SK-N-SH treated with all-trans-retinoic acid at 6 μM for 48 hours (cell line): ENCODE results near the gene MEIS3.
"Not testable (repeated sequence)": the region's sequence is repeated elsewhere in the genome, so short reads cannot be mapped to it uniquely, and the experiment has no call there.

Experiments
- ATAC-seq: fragments of 200-7000 bp; cut with Tn5 transposase; 3 replicates; pipeline ENCODE4 v1.9.1; 2020; ENCODE audit warnings: mild to moderate bottlenecking, moderate library complexity
- BACH2 ChIP-seq: fragments of 250-450 bp; sonication (Bioruptor Pico); IDR thresholded peaks from 2 replicates; pipeline ENCODE4 v1.9.0; 2021; ENCODE audit warnings: mild to moderate bottlenecking, borderline replicate concordance
- CREB5 ChIP-seq: fragments of 250-450 bp; sonication (Bioruptor Pico); IDR thresholded peaks from 2 replicates; pipeline ENCODE4 v1.5.1; 2020; ENCODE audit warnings: low read depth, mild to moderate bottlenecking, moderate library complexity
- CSDC2 ChIP-seq: fragments of 250-450 bp; sonication (Bioruptor Pico); IDR thresholded peaks from 2 replicates; pipeline ENCODE4 v1.5.0; 2020; ENCODE audit warnings: mild to moderate bottlenecking, moderate library complexity
- CSRNP3 ChIP-seq: fragments of 250-450 bp; sonication (Bioruptor Pico); IDR thresholded peaks from 2 replicates; pipeline ENCODE4 v1.5.1; 2021; ENCODE audit warnings: mild to moderate bottlenecking, moderate library complexity
- ESRRG ChIP-seq: fragments of 250-450 bp; sonication (Bioruptor Pico); IDR thresholded peaks from 2 replicates; pipeline ENCODE4 v1.6.1; 2021; ENCODE audit warnings: mild to moderate bottlenecking
- ISL1 ChIP-seq: fragments of 250-450 bp; sonication (Bioruptor Pico); IDR thresholded peaks from 2 replicates; pipeline ENCODE4 v2.1.2; 2022; ENCODE audit warnings: mild to moderate bottlenecking, moderate library complexity
- OSR1 ChIP-seq: fragments of 250-450 bp; sonication (Bioruptor Pico); IDR thresholded peaks from 2 replicates; pipeline ENCODE4 v1.8.0; 2022; ENCODE audit warnings: moderate library complexity, mild to moderate bottlenecking, inconsistent platforms
- PATZ1 ChIP-seq: fragments of 250-450 bp; sonication (Bioruptor Pico); IDR thresholded peaks from 2 replicates; pipeline ENCODE4 v1.8.0; 2020; ENCODE audit warnings: mild to moderate bottlenecking, moderate library complexity, borderline replicate concordance
- PPARA ChIP-seq: fragments of 250-450 bp; sonication (Bioruptor Pico); IDR thresholded peaks from 2 replicates; pipeline ENCODE4 v1.5.0; 2020; ENCODE audit warnings: mild to moderate bottlenecking, borderline replicate concordance
- RARB ChIP-seq: fragments of 250-450 bp; sonication (Bioruptor Pico); IDR thresholded peaks from 2 replicates; pipeline ENCODE4 v1.8.0; 2021; ENCODE audit warnings: mild to moderate bottlenecking, moderate library complexity
- TCF4 ChIP-seq: fragments of 250-450 bp; sonication (Bioruptor Pico); IDR thresholded peaks from 2 replicates; pipeline ENCODE4 v1.8.0; 2021; ENCODE audit warnings: mild to moderate bottlenecking, moderate library complexity, borderline replicate concordance
- TOX ChIP-seq: fragments of 250-450 bp; sonication (Bioruptor Pico); IDR thresholded peaks from 2 replicates; pipeline ENCODE4 v1.8.0; 2021; ENCODE audit warnings: mild to moderate bottlenecking, moderate library complexity, borderline replicate concordance
- ZC3H10 ChIP-seq: fragments of 250-450 bp; sonication (Bioruptor Pico); IDR thresholded peaks from 2 replicates; pipeline ENCODE4 v1.5.1; 2021; ENCODE audit warnings: mild to moderate bottlenecking, moderate library complexity
- ZFP3 ChIP-seq: fragments of 250-450 bp; sonication (Bioruptor Pico); IDR thresholded peaks from 2 replicates; pipeline ENCODE4 v1.5.0; 2020; ENCODE audit warnings: mild to moderate bottlenecking, moderate library complexity
- ZFP30 ChIP-seq: fragments of 450-650 bp; formaldehyde crosslinking; IDR thresholded peaks from 2 replicates; pipeline ENCODE4 v1.5.0; 2022; ENCODE audit warnings: mild to moderate bottlenecking, moderate library complexity
- ZNF565 ChIP-seq: fragments of 450-650 bp; formaldehyde crosslinking; conservative IDR thresholded peaks from 2 replicates; pipeline ENCODE4 v1.5.0; 2020; ENCODE audit warnings: low read depth, mild to moderate bottlenecking, moderate library complexity
- ZNF70 ChIP-seq: fragments of 450-650 bp; formaldehyde crosslinking; IDR thresholded peaks from 2 replicates; pipeline ENCODE4 v1.5.0; 2020; ENCODE audit warnings: mild to moderate bottlenecking, moderate library complexity
- ZNF8 ChIP-seq: fragments of 450-650 bp; formaldehyde crosslinking; IDR thresholded peaks from 2 replicates; pipeline ENCODE4 v1.5.0; 2020; ENCODE audit warnings: mild to moderate bottlenecking, moderate library complexity

The MEIS3 gene

GRCh38 chr19:47389150-47389556, 30.2 kb downstream of the MEIS3 start (continued):
- no peak for TF ChIP-seq ZC3H10 (CRISPR knock-in tag)
- no peak for TF ChIP-seq ZNF565
- TF ChIP-seq CREB5 (CRISPR knock-in tag) = no peak

- not testable (repeated sequence) for ATAC-seq
These were observed 30.6 kb downstream of the MEIS3 start for GRCh38 chr19:47388721-47389120.

- not testable (repeated sequence) for ATAC-seq
These were observed 31.7 kb downstream of the MEIS3 start for GRCh38 chr19:47387623-47388022.

GRCh38 chr19:47386582-47386981, 32.7 kb downstream of the MEIS3 start:
- ATAC-seq = not testable (repeated sequence)

- ATAC-seq = not testable (repeated sequence)
These were observed 34.8 kb downstream of the MEIS3 start for GRCh38 chr19:47384533-47384932.

- ATAC-seq = not testable (repeated sequence)
These were observed 35.4 kb downstream of the MEIS3 start for GRCh38 chr19:47383890-47384289.

GRCh38 chr19:47381653-47382279, 37.6 kb downstream of the MEIS3 start:
- ATAC-seq = no peak

More at GRCh38 chr19:47381653-47382279, 37.6 kb downstream of the MEIS3 start:
- TF ChIP-seq ZNF8 (CRISPR knock-in tag) (no peak), ZC3H10 (CRISPR knock-in tag) (no peak), ZFP3 (CRISPR knock-in tag) (no peak), CSRNP3 (CRISPR knock-in tag) (no peak), PATZ1 (no peak), BACH2 (CRISPR knock-in tag) (no peak), TOX (CRISPR knock-in tag) (no peak), ZNF70 (CRISPR knock-in tag) (no peak), OSR1 (CRISPR knock-in tag) (no peak), ESRRG (CRISPR knock-in tag) (no peak), ZNF565 (no peak), RARB (CRISPR knock-in tag) (no peak), ISL1 (CRISPR knock-in tag) (no peak), CSDC2 (CRISPR knock-in tag) (no peak), ZFP30 (CRISPR knock-in tag) (no peak), CREB5 (CRISPR knock-in tag) (no peak), TCF4 (CRISPR knock-in tag) (no peak), PPARA (no peak)
